Body of pancreas (tissue), 4 donors: Measurements from ENCODE around the gene SLC25A4.

ENCODE experiments used
- POLR2A ChIP-seq, 3 donors: fragments of 450-650 bp; IDR thresholded peaks; one replicate each; pipeline ENCODE4 v1.6.1; 2016; ENCODE audit warnings: antibody characterized with exemption in 3 of 3, mild to moderate bottlenecking in 2 of 3
- TF ChIP-seq, protein P1 (sequence below), 7 experiments: fragments of 450-650 bp in 4 of 7; fragments of 200-600 bp in 3 of 7; sonication (generic) in 3 of 7; IDR thresholded peaks; one replicate each; pipeline ENCODE4 v1.5.1; 2016 to 2019; ENCODE audit warnings: antibody characterized with exemption in 7 of 7

DNA sequence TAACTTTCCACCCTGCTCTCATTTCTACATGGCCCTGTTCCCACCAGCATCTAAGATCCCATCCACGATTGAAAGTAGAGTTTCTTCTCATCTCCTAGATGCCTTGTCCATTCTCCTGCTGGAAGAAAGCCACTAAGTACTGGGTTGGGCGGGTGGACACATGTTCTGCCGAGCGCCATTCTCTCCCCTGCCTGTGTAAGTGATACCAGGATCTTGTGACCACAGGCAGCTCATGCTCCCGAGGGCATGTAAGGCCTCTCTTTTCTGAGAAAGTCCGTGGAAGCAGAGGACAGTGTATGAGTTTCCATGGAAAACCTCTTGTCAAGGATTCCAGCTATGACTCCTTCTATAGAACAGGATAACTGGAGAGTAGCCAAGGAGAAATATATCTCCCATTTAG is 3.3 kb upstream of the SLC25A4 start:
- TF ChIP-seq, protein P1, sequence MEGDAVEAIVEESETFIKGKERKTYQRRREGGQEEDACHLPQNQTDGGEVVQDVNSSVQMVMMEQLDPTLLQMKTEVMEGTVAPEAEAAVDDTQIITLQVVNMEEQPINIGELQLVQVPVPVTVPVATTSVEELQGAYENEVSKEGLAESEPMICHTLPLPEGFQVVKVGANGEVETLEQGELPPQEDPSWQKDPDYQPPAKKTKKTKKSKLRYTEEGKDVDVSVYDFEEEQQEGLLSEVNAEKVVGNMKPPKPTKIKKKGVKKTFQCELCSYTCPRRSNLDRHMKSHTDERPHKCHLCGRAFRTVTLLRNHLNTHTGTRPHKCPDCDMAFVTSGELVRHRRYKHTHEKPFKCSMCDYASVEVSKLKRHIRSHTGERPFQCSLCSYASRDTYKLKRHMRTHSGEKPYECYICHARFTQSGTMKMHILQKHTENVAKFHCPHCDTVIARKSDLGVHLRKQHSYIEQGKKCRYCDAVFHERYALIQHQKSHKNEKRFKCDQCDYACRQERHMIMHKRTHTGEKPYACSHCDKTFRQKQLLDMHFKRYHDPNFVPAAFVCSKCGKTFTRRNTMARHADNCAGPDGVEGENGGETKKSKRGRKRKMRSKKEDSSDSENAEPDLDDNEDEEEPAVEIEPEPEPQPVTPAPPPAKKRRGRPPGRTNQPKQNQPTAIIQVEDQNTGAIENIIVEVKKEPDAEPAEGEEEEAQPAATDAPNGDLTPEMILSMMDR (IDR thresholded peaks at IDR 0.05), result no peak
- no peak for TF ChIP-seq POLR2A (IDR thresholded peaks at IDR 0.05)
